Measurements from ENCODE around the gene CRYBA2.

The CRYBA2 gene

GRCh38 chr2:218946621-218947020, 46.6 kb downstream of the CRYBA2 start:
- DNase-seq: no peak

- DNase-seq: no peak
Measured at GRCh38 chr2:218944759-218945404, 48.3 kb downstream of the CRYBA2 start.
